H1 (cell line): ENCODE data around the gene PRKAR2B. TPM values are rescaled to one million over a fixed set of nuclear protein-coding genes. Genes with fewer than 3 reads are reported as not detected.

Experiments used
- CTCF ChIA-PET: fragments of 300-600 bp; sonication (Branson Sonifier 250); formaldehyde crosslinking; loops from one replicate; lab custom pipeline; 2021; ENCODE audit not compliant: partially characterized antibody; lab: Charles Lee
- POLR2A ChIA-PET: fragments of 300-600 bp; sonication (Branson Sonifier 250); formaldehyde crosslinking; loops from one replicate; lab custom pipeline; 2021; ENCODE audit warnings: inconsistent platforms; ENCODE audit not compliant: partially characterized antibody; lab: Charles Lee
- DNase-seq, 2 experiments: peaks; one replicate each; pipeline versions ENCODE4 v3.0.0 to v3.0.0-alpha.2; 2010 to 2022; ENCODE audit warnings: low spot score in 2 of 2, low read depth in 1 of 2, mixed read lengths in 1 of 2
- FAIRE-seq: peaks from 2 replicates; lab custom pipeline; 2011; peaks lifted over from hg19 to GRCh38; lab: Jason Lieb, UNC
- H2AFZ ChIP-seq: 2 replicates; pipeline ENCODE4 v1.8.1; 2012; ENCODE audit warnings: low read length, inconsistent platforms
- H2AK5ac ChIP-seq: 2 replicates; pipeline ENCODE4 v1.6.1; 2013; ENCODE audit warnings: low read depth, low read length
- H2BK120ac ChIP-seq: replicated peaks from 2 replicates; pipeline ENCODE3; 2013; ENCODE audit warnings: low read depth, low read length, inconsistent platforms
- H2BK12ac ChIP-seq: 2 replicates; pipeline ENCODE4 v1.6.1; 2013; ENCODE audit warnings: low read depth, low read length
- H2BK15ac ChIP-seq: 2 replicates; pipeline ENCODE4 v1.6.1; 2013; ENCODE audit warnings: low read length
- H2BK20ac ChIP-seq: 2 replicates; pipeline ENCODE4 v1.6.1; 2013; ENCODE audit warnings: low read length
- H2BK5ac ChIP-seq: 2 replicates; pipeline ENCODE4 v1.6.1; 2013; ENCODE audit warnings: low read depth, low read length
- H3K14ac ChIP-seq: 2 replicates; pipeline ENCODE4 v1.6.1; 2013; ENCODE audit warnings: inconsistent platforms; ENCODE audit not compliant: insufficient read length
- H3K18ac ChIP-seq: 2 replicates; pipeline ENCODE4 v1.6.1; 2013; ENCODE audit warnings: low read length; ENCODE audit errors: extremely low read depth
- H3K23ac ChIP-seq: 2 replicates; pipeline ENCODE4 v1.6.1; 2013; ENCODE audit warnings: inconsistent platforms; ENCODE audit not compliant: insufficient read length
- H3K23me2 ChIP-seq: 2 replicates; pipeline ENCODE4 v1.6.1; 2013; ENCODE audit warnings: low read depth, low read length
- H3K27ac ChIP-seq: 2 replicates; pipeline ENCODE4 v1.6.1; 2011; ENCODE audit warnings: low read depth, low read length, inconsistent platforms
- H3K27me3 ChIP-seq, 4 experiments: replicated peaks in 1 of 4; 1 replicate in 1 of 4; 2 replicates in 3 of 4; pipeline versions ENCODE4 v1.6.1 to v1.8.1; 2011 to 2013; ENCODE audit warnings: low read length in 3 of 4, mild to moderate bottlenecking in 3 of 4, inconsistent platforms in 2 of 4, mixed read lengths in 2 of 4, moderate library complexity in 1 of 4; ENCODE audit not compliant: control insufficient read depth in 3 of 4, insufficient read depth in 3 of 4; ENCODE audit errors: extremely low read depth in 1 of 4
- H3K36me3 ChIP-seq, 4 experiments: 2 replicates each; pipeline versions ENCODE4 v1.6.1 to v1.8.1; 2011 to 2013; ENCODE audit warnings: mild to moderate bottlenecking in 4 of 4, low read length in 3 of 4, moderate library complexity in 2 of 4, control low read depth in 1 of 4, inconsistent platforms in 1 of 4; ENCODE audit not compliant: insufficient read depth in 4 of 4, control insufficient read depth in 2 of 4
- H3K4ac ChIP-seq: replicated peaks from 2 replicates; pipeline ENCODE3; 2013; ENCODE audit warnings: low read length, low read depth, mixed read lengths, inconsistent platforms; ENCODE audit not compliant: insufficient read length
- H3K4me1 ChIP-seq, 4 experiments: replicated peaks in 1 of 4; 1 replicate in 1 of 4; 2 replicates in 3 of 4; pipeline versions ENCODE4 v1.6.1 to v1.8.1; 2011 to 2013; ENCODE audit warnings: low read length in 3 of 4, inconsistent platforms in 2 of 4, mixed read lengths in 1 of 4; ENCODE audit not compliant: insufficient read depth in 4 of 4, control insufficient read depth in 3 of 4
- H3K4me2 ChIP-seq, 2 experiments: 2 replicates each; pipeline versions ENCODE4 v1.6.1 to v1.8.1; 2011 to 2013; ENCODE audit warnings: low read depth in 2 of 2, low read length in 2 of 2, control low read depth in 1 of 2, inconsistent platforms in 1 of 2, mild to moderate bottlenecking in 1 of 2; ENCODE audit not compliant: insufficient read depth in 1 of 2
- H3K4me3 ChIP-seq, 4 experiments: fragments of 200-600, 300-600 bp in 1 of 4; sonication (generic), shearing (Covaris generic), sonication (Bioruptor Twin) in 1 of 4; 2 replicates each; pipeline versions ENCODE4 v1.5.1 to v1.8.1; 2011 to 2016; ENCODE audit warnings: low read length in 4 of 4, low read depth in 3 of 4, control low read depth in 2 of 4, inconsistent platforms in 2 of 4, mild to moderate bottlenecking in 2 of 4, mixed read lengths in 1 of 4, moderate library complexity in 1 of 4; ENCODE audit not compliant: insufficient read depth in 2 of 4; ENCODE audit errors: extremely low read depth in 1 of 4
- H3K56ac ChIP-seq: replicated peaks from 2 replicates; pipeline ENCODE3; 2013; ENCODE audit warnings: low read depth, mild to moderate bottlenecking, mixed read lengths, low read length, inconsistent platforms; ENCODE audit not compliant: insufficient read length
- H3K79me1 ChIP-seq: 2 replicates; pipeline ENCODE4 v1.6.1; 2013; ENCODE audit warnings: low read depth, low read length, control low read depth
- H3K79me2 ChIP-seq, 2 experiments: 2 replicates each; pipeline versions ENCODE4 v1.6.1 to v1.8.1; 2012 to 2013; ENCODE audit warnings: low read length in 2 of 2, mild to moderate bottlenecking in 2 of 2, inconsistent platforms in 1 of 2; ENCODE audit not compliant: insufficient read depth in 2 of 2, control insufficient read depth in 1 of 2
- H3K9ac ChIP-seq, 4 experiments: replicated peaks in 1 of 4; 1 replicate in 1 of 4; 2 replicates in 3 of 4; pipeline versions ENCODE4 v1.6.1 to v1.8.1; 2011 to 2013; ENCODE audit warnings: low read depth in 3 of 4, low read length in 3 of 4, control low read depth in 2 of 4, mild to moderate bottlenecking in 2 of 4, moderate library complexity in 2 of 4, inconsistent platforms in 1 of 4; ENCODE audit errors: extremely low read depth in 1 of 4
- H3K9me3 ChIP-seq, 2 experiments: 2 replicates each; pipeline versions ENCODE4 v1.6.1 to v1.8.1; 2012 to 2013; ENCODE audit warnings: mild to moderate bottlenecking in 2 of 2, moderate library complexity in 2 of 2, control low read depth in 1 of 2, inconsistent platforms in 1 of 2, low read depth in 1 of 2, low read length in 1 of 2, mixed read lengths in 1 of 2; ENCODE audit not compliant: insufficient read depth in 2 of 2
- H4K20me1 ChIP-seq, 2 experiments: replicated peaks in 1 of 2; 2 replicates each; pipeline versions ENCODE3 to v1.8.1; 2011 to 2013; ENCODE audit warnings: inconsistent platforms in 2 of 2, low read length in 2 of 2, mild to moderate bottlenecking in 1 of 2; ENCODE audit not compliant: insufficient read depth in 2 of 2, control insufficient read depth in 1 of 2
- H4K5ac ChIP-seq: 2 replicates; pipeline ENCODE4 v1.6.1; 2013; ENCODE audit warnings: low read length, low read depth, mixed read lengths, inconsistent platforms; ENCODE audit not compliant: insufficient read length
- H4K8ac ChIP-seq: 2 replicates; pipeline ENCODE4 v1.8.0; 2013; ENCODE audit warnings: mild to moderate bottlenecking, moderate library complexity, low read length, inconsistent platforms; ENCODE audit not compliant: insufficient read depth; ENCODE audit errors: extremely low read depth
- H4K91ac ChIP-seq: replicated peaks from 2 replicates; pipeline ENCODE3; 2013; ENCODE audit warnings: low read length, mixed read lengths, inconsistent platforms; ENCODE audit not compliant: insufficient read length
- ASH2L ChIP-seq: fragments of 200-600, 300-600 bp; sonication (generic); IDR thresholded peaks from one replicate; pipeline ENCODE4 v1.7.1; 2017; ENCODE audit warnings: low read length
- GABPA ChIP-seq: IDR thresholded peaks from 2 replicates; pipeline ENCODE4 v1.6.1; 2011; ENCODE audit warnings: mild to moderate bottlenecking, low read length, moderate library complexity, borderline replicate concordance; ENCODE audit not compliant: insufficient read depth
- GTF2F1 ChIP-seq: IDR thresholded peaks from 2 replicates; pipeline ENCODE4 v1.6.1; 2012; ENCODE audit warnings: low read depth, low read length, improper control_type of control experiment, borderline replicate concordance
- HDAC2 ChIP-seq, 2 experiments: fragments of 300-600 bp in 1 of 2; sonication (generic) in 1 of 2; IDR thresholded peaks; 2 replicates each; pipeline ENCODE4 v1.6.1; 2011 to 2012; ENCODE audit warnings: low read depth in 2 of 2, low read length in 2 of 2, mild to moderate bottlenecking in 2 of 2, moderate library complexity in 2 of 2, borderline replicate concordance in 1 of 2, inconsistent platforms in 1 of 2
- JUND ChIP-seq: IDR thresholded peaks from 2 replicates; pipeline ENCODE4 v1.6.1; 2011; ENCODE audit warnings: mild to moderate bottlenecking, improper control_type of control experiment, low read length
- KDM1A ChIP-seq: fragments of 200-600, 300-600 bp; sonication (generic); IDR thresholded peaks from 2 replicates; pipeline ENCODE4 v1.7.1; 2016; ENCODE audit warnings: mild to moderate bottlenecking, low read length, borderline replicate concordance
- KDM4A ChIP-seq: IDR thresholded peaks from one replicate; pipeline ENCODE4 v1.7.1; 2012; ENCODE audit warnings: low read depth, mild to moderate bottlenecking, moderate library complexity, low read length, inconsistent platforms; ENCODE audit not compliant: severe bottlenecking
- RAD21 ChIP-seq, 2 experiments: IDR thresholded peaks in 1 of 2; conservative IDR thresholded peaks in 1 of 2; 2 replicates each; pipeline ENCODE4 v1.6.1; 2011; ENCODE audit warnings: low read depth in 2 of 2, low read length in 2 of 2, improper control_type of control experiment in 1 of 2, inconsistent platforms in 1 of 2, mild to moderate bottlenecking in 1 of 2, moderate library complexity in 1 of 2
- SP2 ChIP-seq: IDR thresholded peaks from 2 replicates; pipeline ENCODE4 v1.6.1; 2012; ENCODE audit warnings: mild to moderate bottlenecking, low read length, inconsistent platforms
- SP4 ChIP-seq: IDR thresholded peaks from 2 replicates; pipeline ENCODE4 v1.6.1; 2012; ENCODE audit warnings: low read length, inconsistent platforms
- USF2 ChIP-seq: IDR thresholded peaks from 2 replicates; pipeline ENCODE4 v1.6.1; 2011; ENCODE audit warnings: low read length, improper control_type of control experiment
- WGBS, 2 experiments: shearing (Covaris generic) in 1 of 2; methylation state at CpG; one replicate each; pipeline versions ENCODE4 v1.1.6 to v1.1.7; 2013 to 2015; ENCODE audit warnings: low lambda C conversion rate in 2 of 2, mixed read lengths in 2 of 2, inconsistent platforms in 1 of 2, low coverage in 1 of 2, missing lambda C conversion rate in 1 of 2; ENCODE audit not compliant: insufficient replicate concordance in 2 of 2, insufficient coverage in 1 of 2, insufficient read length in 1 of 2; ENCODE audit errors: extremely low coverage in 1 of 2, missing lambda C conversion rate in 1 of 2; 5-methylcytosine and 5-hydroxymethylcytosine counted together
- polyA plus RNA-seq, 7 experiments: library from polyadenylated mRNA; depleted of rRNA in 3 of 7; stranded (reverse) in 5 of 7; unstranded in 2 of 7; fragments of >200 nt in 5 of 7; fragments of 200-250 nt in 2 of 7; gene quantifications; 1 replicate in 5 of 7; 2 replicates in 1 of 7; 4 replicates in 1 of 7; pipeline versions ENCODE4 v1.2.1 to v1.2.3, GENCODE V29; 2011 to 2013; ENCODE audit warnings: missing spikeins in 2 of 7, mixed read lengths in 2 of 7
- total RNA-seq: library from RNA; stranded (reverse); fragmentation: NEBNext Ultra II Directional; extraction: Animal tissue kit (Norgen Biotek cat#: 25700); gene quantifications from 2 replicates; pipeline ENCODE4 v1.2.1, GENCODE V29; 2021

Gene PRKAR2B
- total and polyA plus RNA-seq, 2 of the 8 experiments (the other 6 are each of a cell fraction or from before 2014, with no cell fraction given): 10.4 to 37.0 TPM

GRCh38 chr7:107103369-107103768 is 58.9 kb downstream of the PRKAR2B start:
- no peak for FAIRE-seq
- CTCF ChIA-PET: interaction anchor here (1.8 kb wide), 1 partner anchor 55 kb away, joined by 5 read pairs; no protein-coding TSS in a partner anchor
- TF ChIP-seq GTF2F1 (no peak), JUND (no peak), USF2 (no peak), RAD21 (IDR thresholded peaks at IDR 0.05 in 1 of 2, conservative IDR thresholded peaks at IDR 0.05 in 1 of 2; ENCODE audit: low read depth in 2 of 2, low read length in 2 of 2) (no peak), HDAC2 (IDR thresholded peaks at IDR 0.05; ENCODE audit: borderline replicate concordance in 1 of 2, low read depth in 2 of 2, low read length in 2 of 2) (no peak), SP4 (no peak), ASH2L (no peak), KDM4A (no peak), SP2 (no peak), GABPA (no peak), KDM1A (no peak)

More at GRCh38 chr7:107103369-107103768, 58.9 kb downstream of the PRKAR2B start:
- Histone ChIP-seq H3K23ac (no peak overlapping the region), H3K27me3 (no peaks in the 10 kb centered on the region), H2BK15ac (no peak overlapping the region), H3K9me3 (peaks cover 16% of the 10 kb centered on the region in 2 experiments), H3K36me3 (no peaks in the 10 kb centered on the region), H3K4me2 (no peak overlapping the region), H2AK5ac (no peak overlapping the region), H4K8ac (no peak overlapping the region), H4K5ac (no peak overlapping the region), H3K23me2 (no peaks in the 10 kb centered on the region), H2BK5ac (no peak overlapping the region), H2BK12ac (no peak overlapping the region), H3K14ac (no peak overlapping the region), H4K91ac (no peak overlapping the region), H3K4me3 (no peak overlapping the region), H4K20me1 (peaks cover 0 to 2% of the 10 kb centered on the region in 2 experiments), H3K4me1 (peaks cover 0 to 2% (median 0%) of the 10 kb centered on the region in 4 experiments; a peak in 1 of 7 replicates), H2AFZ (no peak overlapping the region), H3K4ac (no peak overlapping the region), H2BK20ac (no peak overlapping the region), H3K27ac (no peak overlapping the region), H3K79me1 (0 out of 2 replicates have a peak, but pooled peaks cover 2% of the 10 kb centered on the region), H3K9ac (peak overlapping the region in 1 of 4 experiments; percentile 21; a peak in 1 of 7 replicates), H3K79me2 (peaks cover 5 to 10% of the 10 kb centered on the region in 2 experiments; a peak in 1 of 4 replicates), H3K56ac (no peak overlapping the region), H2BK120ac (no peak overlapping the region), H3K18ac (no peak overlapping the region)
- DNase-seq: no peak
- POLR2A ChIA-PET: interaction anchor here (1.2 kb wide), 1 partner anchor 13 kb away, joined by 3 read pairs; no protein-coding TSS in a partner anchor
- WGBS, 2 experiments: 79% methylated on average over 4 of the region's 4 CpGs; no CpG with 5 or more reads in 1 of the 2 experiments
